ENCODE data around the gene IGFBPL1. TPM values are rescaled to one million over a fixed set of nuclear protein-coding genes. Genes with fewer than 3 reads are reported as not detected.

Gene IGFBPL1
- total and polyA plus RNA-seq, 8 donors = 1.2 to 5.9 (median 1.6) TPM

GRCh38 chr9:38422555-38423260 lies 1.5 kb downstream of the IGFBPL1 start:
- ATAC-seq = peak; percentile 81
- peak in 1 of 4 donors; percentile 44 for DNase-seq
- intact Hi-C loops (cut with DNase I) = no loop called here

DNA sequence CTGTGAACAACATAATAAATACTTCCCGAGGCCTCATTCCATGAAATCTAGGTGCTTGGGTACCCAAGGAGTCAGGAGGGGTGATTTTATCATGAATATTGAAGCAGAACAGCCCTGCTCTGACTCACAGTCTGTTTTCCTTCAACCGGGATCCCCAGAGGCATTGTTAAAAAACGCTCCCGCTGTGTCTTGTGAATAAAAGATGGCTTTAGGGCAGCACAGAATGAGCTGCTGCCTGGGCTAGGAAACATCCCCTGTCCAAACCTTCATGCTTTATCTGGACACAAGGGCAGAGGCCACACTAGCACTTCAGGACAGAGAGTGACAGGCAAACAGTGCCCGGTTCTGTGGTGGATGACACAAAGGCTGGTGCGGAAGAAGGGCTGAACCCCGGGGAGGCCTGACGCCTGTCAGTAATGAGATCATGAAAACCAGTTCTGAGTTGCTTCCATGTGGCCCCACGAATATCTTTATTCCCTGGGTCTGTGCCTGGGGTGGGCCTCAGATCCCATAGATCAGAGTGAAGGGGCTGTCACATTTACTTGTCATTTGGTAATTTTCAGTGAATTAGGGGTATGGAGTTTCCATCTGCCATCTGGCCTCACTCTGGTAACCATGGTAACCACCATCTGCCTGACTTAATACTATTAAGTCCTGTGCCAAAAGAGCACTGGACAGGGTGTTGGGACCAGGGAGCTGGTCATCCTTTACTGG lies 2.6 kb downstream of the IGFBPL1 start:
- TF ChIP-seq, protein P1, sequence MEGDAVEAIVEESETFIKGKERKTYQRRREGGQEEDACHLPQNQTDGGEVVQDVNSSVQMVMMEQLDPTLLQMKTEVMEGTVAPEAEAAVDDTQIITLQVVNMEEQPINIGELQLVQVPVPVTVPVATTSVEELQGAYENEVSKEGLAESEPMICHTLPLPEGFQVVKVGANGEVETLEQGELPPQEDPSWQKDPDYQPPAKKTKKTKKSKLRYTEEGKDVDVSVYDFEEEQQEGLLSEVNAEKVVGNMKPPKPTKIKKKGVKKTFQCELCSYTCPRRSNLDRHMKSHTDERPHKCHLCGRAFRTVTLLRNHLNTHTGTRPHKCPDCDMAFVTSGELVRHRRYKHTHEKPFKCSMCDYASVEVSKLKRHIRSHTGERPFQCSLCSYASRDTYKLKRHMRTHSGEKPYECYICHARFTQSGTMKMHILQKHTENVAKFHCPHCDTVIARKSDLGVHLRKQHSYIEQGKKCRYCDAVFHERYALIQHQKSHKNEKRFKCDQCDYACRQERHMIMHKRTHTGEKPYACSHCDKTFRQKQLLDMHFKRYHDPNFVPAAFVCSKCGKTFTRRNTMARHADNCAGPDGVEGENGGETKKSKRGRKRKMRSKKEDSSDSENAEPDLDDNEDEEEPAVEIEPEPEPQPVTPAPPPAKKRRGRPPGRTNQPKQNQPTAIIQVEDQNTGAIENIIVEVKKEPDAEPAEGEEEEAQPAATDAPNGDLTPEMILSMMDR (IDR thresholded peaks at IDR 0.05) = no peak
- intact Hi-C loops (cut with DNase I) = no loop called here
- ATAC-seq = peak; percentile 60
- DNase-seq = peak in 1 of 4 donors; percentile 29
- no peaks in the 10 kb centered on the region for H3K36me3 ChIP-seq
- no peaks in the 10 kb centered on the region for H3K9me3 ChIP-seq
- no peak overlapping the region for H3K4me3 ChIP-seq
- H3K27me3 ChIP-seq = peaks cover 14 to 64% of the 10 kb centered on the region in 2 donors
- no peak overlapping the region for H3K27ac ChIP-seq
- no peaks in the 10 kb centered on the region for H3K4me1 ChIP-seq

More at GRCh38 chr9:38422555-38423260, 1.5 kb downstream of the IGFBPL1 start:
- H3K27me3 ChIP-seq = peaks cover 14 to 74% of the 10 kb centered on the region in 2 donors
- H3K27ac ChIP-seq = no peak overlapping the region
- no peak overlapping the region for H3K4me3 ChIP-seq
- H3K4me1 ChIP-seq = no peaks in the 10 kb centered on the region
- no peaks in the 10 kb centered on the region for H3K9me3 ChIP-seq
- TF ChIP-seq, protein P1 (IDR thresholded peaks at IDR 0.05) = no peak
- no peaks in the 10 kb centered on the region for H3K36me3 ChIP-seq

DNA sequence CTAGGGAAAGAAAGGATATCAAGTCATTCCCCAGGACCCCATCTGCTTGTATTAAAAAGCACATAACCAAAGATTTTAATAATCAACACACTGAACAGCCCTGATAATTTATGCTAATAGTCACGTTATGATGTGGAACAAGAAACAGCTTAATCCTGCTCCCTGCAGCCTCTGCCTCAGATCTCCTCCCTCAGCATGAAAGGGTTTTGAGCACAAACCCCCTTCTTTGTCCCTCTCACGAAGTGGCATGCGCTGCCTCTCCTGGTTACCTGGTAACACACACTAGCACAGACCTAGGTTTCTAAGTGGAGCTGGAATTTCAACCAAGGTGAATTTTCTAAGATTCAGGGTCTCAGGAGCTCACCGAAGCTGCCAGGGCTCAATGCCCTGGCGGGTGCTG lies 5.1 kb downstream of the IGFBPL1 start:
- Histone ChIP-seq H3K36me3 (no peaks in the 10 kb centered on the region), H3K4me1 (no peaks in the 10 kb centered on the region), H3K27ac (no peak overlapping the region), H3K27me3 (peaks cover 14 to 46% of the 10 kb centered on the region in 2 donors), H3K4me3 (no peak overlapping the region), H3K9me3 (no peaks in the 10 kb centered on the region)
- TF ChIP-seq, protein P1 (IDR thresholded peaks at IDR 0.05) = no peak
- DNase-seq = peak in 1 of 4 donors; percentile 62
- intact Hi-C loops (cut with DNase I) = no loop called here
- no peak for ATAC-seq

DNA sequence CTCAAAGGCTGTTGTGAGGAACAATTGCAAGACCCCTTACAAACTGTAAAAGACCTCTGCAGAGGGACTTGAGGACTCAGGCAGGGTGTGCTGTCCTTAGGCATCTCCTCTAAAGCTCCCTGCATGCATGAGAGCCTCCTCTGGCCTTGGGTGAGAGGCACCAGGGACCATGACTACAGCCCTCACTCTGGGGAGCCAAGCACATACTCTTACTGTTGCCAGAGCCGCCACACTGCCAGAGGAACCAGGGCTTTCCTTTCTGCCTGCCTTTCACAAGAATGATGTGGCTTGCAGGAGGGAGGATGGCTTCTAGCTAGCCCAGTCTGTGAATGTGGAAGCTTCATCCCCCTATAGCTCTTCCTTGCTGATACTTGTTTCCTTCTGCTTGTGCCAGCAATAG lies 5.9 kb downstream of the IGFBPL1 start:
- TF ChIP-seq, protein P1 (IDR thresholded peaks at IDR 0.05) = no peak
- Histone ChIP-seq H3K27me3 (peaks cover 10 to 37% of the 10 kb centered on the region in 2 donors), H3K27ac (no peak overlapping the region), H3K9me3 (no peaks in the 10 kb centered on the region), H3K4me1 (no peaks in the 10 kb centered on the region), H3K4me3 (no peak overlapping the region), H3K36me3 (no peaks in the 10 kb centered on the region)
- DNase-seq = no peak
- no peak for ATAC-seq
- intact Hi-C loops (cut with DNase I) = no loop called here
